K562 (cell line): ENCODE measurements around the gene FGGY. TPM values are rescaled to one million over a fixed set of nuclear protein-coding genes. Genes with fewer than 3 reads are reported as not detected.

Experiments used
- CBX5 ChIP-seq: IDR thresholded peaks from 2 replicates; pipeline ENCODE4 v1.6.1; 2014; ENCODE audit warnings: low read depth, borderline replicate concordance
- CCNT2 ChIP-seq: IDR thresholded peaks from 2 replicates; pipeline ENCODE4 v1.6.1; 2011; ENCODE audit warnings: borderline replicate concordance, low read depth, mild to moderate bottlenecking, moderate library complexity, mixed read lengths, low read length; ENCODE audit not compliant: insufficient read length; ENCODE audit errors: extremely low read depth
- CXXC5 ChIP-seq: fragments of 250-450 bp; sonication (Bioruptor Pico); IDR thresholded peaks from 2 replicates; pipeline ENCODE4 v1.8.0; 2022; ENCODE audit warnings: inconsistent platforms, mild to moderate bottlenecking, moderate library complexity
- DDX20 ChIP-seq: fragments of 450-650 bp; IDR thresholded peaks from 2 replicates; pipeline ENCODE4 v1.6.1; 2016; ENCODE audit warnings: missing genetic modification characterization, low read depth, mild to moderate bottlenecking, missing compliant biosample characterization, moderate library complexity
- HEY1 ChIP-seq: fragments of 250-450 bp; sonication (Bioruptor Pico); IDR thresholded peaks from 2 replicates; pipeline ENCODE4 v1.5.0; 2020; ENCODE audit warnings: mild to moderate bottlenecking, moderate library complexity, borderline replicate concordance
- HNRNPL ChIP-seq: fragments of 200-400 bp; formaldehyde crosslinking; IDR thresholded peaks from 2 replicates; pipeline ENCODE4 v1.6.1; 2017; ENCODE audit warnings: low read depth, mild to moderate bottlenecking, low read length
- KAT8 ChIP-seq: fragments of 450-650 bp; IDR thresholded peaks from 2 replicates; pipeline ENCODE4 v1.6.1; 2016; ENCODE audit warnings: low read depth, mild to moderate bottlenecking
- KLF13 ChIP-seq: fragments of 450-650 bp; IDR thresholded peaks from 2 replicates; pipeline ENCODE4 v1.6.1; 2016; ENCODE audit warnings: missing genetic modification characterization, low read depth, mild to moderate bottlenecking, missing compliant biosample characterization, moderate library complexity, borderline replicate concordance
- NCOA2 ChIP-seq, 2 experiments: fragments of 450-650 bp; IDR thresholded peaks; 2 replicates each; pipeline ENCODE4 v1.6.1; 2018; ENCODE audit warnings: mild to moderate bottlenecking in 2 of 2, moderate library complexity in 1 of 2; ENCODE audit not compliant: partially characterized antibody in 2 of 2
- NCOA4 ChIP-seq: fragments of 450-650 bp; IDR thresholded peaks from 2 replicates; pipeline ENCODE4 v1.6.1; 2018; ENCODE audit warnings: mild to moderate bottlenecking; ENCODE audit not compliant: partially characterized antibody
- NR3C1 ChIP-seq: sonication (generic); formaldehyde crosslinking; IDR thresholded peaks from 2 replicates; pipeline ENCODE4 v1.8.1; 2022; ENCODE audit warnings: missing genetic modification reagents
- NRF1 ChIP-seq, 2 experiments: fragments of 450-650 bp; IDR thresholded peaks in 1 of 2; conservative IDR thresholded peaks in 1 of 2; 2 replicates each; pipeline ENCODE4 v1.6.1; 2014; ENCODE audit warnings: mild to moderate bottlenecking in 2 of 2
- PCBP1 ChIP-seq: fragments of 200-400 bp; formaldehyde crosslinking; IDR thresholded peaks from 2 replicates; pipeline ENCODE4 v1.6.1; 2018; ENCODE audit warnings: mild to moderate bottlenecking, low read depth, low read length; ENCODE audit not compliant: poor library complexity, severe bottlenecking
- RREB1 ChIP-seq: fragments of 250-450 bp; sonication (Bioruptor Pico); IDR thresholded peaks from 2 replicates; pipeline ENCODE4 v1.4.0; 2020
- RUNX1 ChIP-seq: sonication (generic); IDR thresholded peaks from 2 replicates; pipeline ENCODE4 v1.6.1; 2016; ENCODE audit warnings: antibody characterized with exemption, low read depth
- SRSF3 ChIP-seq: fragments of 200-400 bp; formaldehyde crosslinking; IDR thresholded peaks from 2 replicates; pipeline ENCODE4 v1.6.1; 2016; ENCODE audit warnings: mild to moderate bottlenecking, low read length, moderate library complexity; ENCODE audit not compliant: insufficient read depth
- TCF3 ChIP-seq: sonication (generic); formaldehyde crosslinking; IDR thresholded peaks from 2 replicates; pipeline ENCODE4 v1.4.0; 2020; ENCODE audit warnings: mild to moderate bottlenecking, missing genetic modification reagents
- U2AF1 ChIP-seq: fragments of 200-400 bp; formaldehyde crosslinking; optimal IDR thresholded peaks from 2 replicates; pipeline ENCODE3; 2017; ENCODE audit warnings: mild to moderate bottlenecking, low read depth, low read length, moderate library complexity
- ZNF232 ChIP-seq: sonication (generic); formaldehyde crosslinking; IDR thresholded peaks from 2 replicates; pipeline ENCODE4 v1.8.0; 2022; ENCODE audit warnings: mild to moderate bottlenecking, missing genetic modification reagents
- ZNF280B ChIP-seq: fragments of 250-450 bp; sonication (Bioruptor Pico); IDR thresholded peaks from 2 replicates; pipeline ENCODE4 v1.5.1; 2021; ENCODE audit warnings: mild to moderate bottlenecking
- ZNF830 ChIP-seq: fragments of 250-450 bp; sonication (Bioruptor Pico); IDR thresholded peaks from 2 replicates; pipeline ENCODE4 v1.5.0; 2021; ENCODE audit warnings: mild to moderate bottlenecking
- ZSCAN29 ChIP-seq: fragments of 450-650 bp; IDR thresholded peaks from 2 replicates; pipeline ENCODE4 v1.6.1; 2017
- polyA plus RNA-seq, 8 experiments: library from polyadenylated mRNA; depleted of rRNA in 4 of 8; stranded (reverse) in 5 of 8; unstranded in 3 of 8; fragments of >200 nt; fragmentation: Nextera tagmentation in 2 of 8; fragmentation: Illumina TruSeq in 1 of 8; extraction: Ambion mirVana in 2 of 8; extraction: Trizol in 1 of 8; gene quantifications; 2 replicates each; pipeline versions ENCODE4 v1.2.1 to v1.2.3, GENCODE V29; 2011 to 2014; ENCODE audit warnings: inconsistent platforms in 1 of 8, missing spikeins in 1 of 8
- total RNA-seq, 7 experiments: library from RNA; depleted of rRNA in 6 of 7; stranded (reverse); fragments of >200 nt in 6 of 7; fragmentation: Illumina TruSeq in 2 of 7; extraction: Trizol in 2 of 7; gene quantifications; 2 replicates each; pipeline versions ENCODE4 v1.2.1 to v1.2.3, GENCODE V29; 2011 to 2021; ENCODE audit warnings: low replicate concordance in 1 of 7

The FGGY gene
- total and polyA plus RNA-seq, 9 of the 15 experiments (the other 6 are each of a cell fraction or from before 2014, with no cell fraction given), result 9.7 to 19.2 (median 12.6) TPM

GRCh38 chr1:59446257-59446901 lies 149.5 kb downstream of the FGGY start (continued):
- TF ChIP-seq CXXC5 (CRISPR knock-in tag) (peak; percentile 64), U2AF1 (no peak), DDX20 (no peak; the same call in 1 of the 2 replicates), NCOA2 (IDR thresholded peaks at IDR 0.05; ENCODE audit: partially characterized antibody in 2 of 2) (no peak), ZNF232 (CRISPR knock-in tag) (no peak), CBX5 (no peak), TCF3 (CRISPR knock-in tag) (no peak), PCBP1 (no peak), ZSCAN29 (no peak), HNRNPL (no peak), ZNF280B (CRISPR knock-in tag) (no peak), NRF1 (conservative IDR thresholded peaks at IDR 0.05 in 1 of 2, IDR thresholded peaks at IDR 0.05 in 1 of 2) (peak in 1 of 2 experiments; percentile 8; a peak in 1 of 4 replicates), SRSF3 (no peak), HEY1 (CRISPR knock-in tag) (no peak), CCNT2 (no peak), RUNX1 (no peak), RREB1 (no peak), KLF13 (tag) (no peak), NCOA4 (no peak), KAT8 (no peak), NR3C1 (CRISPR knock-in tag) (no peak), ZNF830 (CRISPR knock-in tag) (no peak)
